ENCODE results near the gene CALML5.

Gene CALML5

GRCh38 chr10:5514226-5514850, 15.0 kb upstream of the CALML5 start:
- no peak for DNase-seq

DNA sequence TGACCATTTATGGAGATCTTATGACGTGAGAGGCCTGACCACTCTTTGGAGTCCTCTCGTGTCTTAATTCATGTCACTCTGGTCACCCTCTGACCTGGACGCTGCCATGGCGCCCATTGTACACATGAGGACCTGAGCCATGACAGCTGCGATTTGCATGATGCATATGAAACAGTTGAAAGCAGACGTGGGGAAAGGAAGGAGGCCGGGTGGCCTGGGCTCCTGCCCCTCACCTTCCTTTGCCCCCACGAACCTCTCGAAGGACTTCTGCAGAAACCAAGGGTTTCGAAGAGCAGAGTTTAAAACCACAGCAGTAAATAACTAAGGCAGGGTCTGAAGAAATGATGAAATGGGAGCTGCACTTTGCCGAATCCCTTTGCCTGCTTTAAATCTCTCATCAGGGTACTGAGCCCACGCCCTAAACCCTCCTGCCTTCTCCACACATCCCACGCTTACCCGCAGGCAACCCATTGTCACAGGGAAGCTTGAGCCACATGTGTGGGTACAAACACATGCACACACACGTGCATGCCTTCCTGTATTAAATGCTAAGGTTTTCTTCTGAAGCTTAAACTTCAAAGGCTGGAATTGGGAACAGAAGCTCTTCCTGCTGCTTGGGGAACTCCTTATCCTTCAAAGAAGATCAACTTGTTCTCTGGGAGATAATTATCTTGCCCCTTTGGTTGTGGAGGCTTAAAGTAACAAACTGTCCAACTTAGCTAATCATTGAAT, 13.7 kb upstream of the CALML5 start:
- DNase-seq, result no peak

DNA sequence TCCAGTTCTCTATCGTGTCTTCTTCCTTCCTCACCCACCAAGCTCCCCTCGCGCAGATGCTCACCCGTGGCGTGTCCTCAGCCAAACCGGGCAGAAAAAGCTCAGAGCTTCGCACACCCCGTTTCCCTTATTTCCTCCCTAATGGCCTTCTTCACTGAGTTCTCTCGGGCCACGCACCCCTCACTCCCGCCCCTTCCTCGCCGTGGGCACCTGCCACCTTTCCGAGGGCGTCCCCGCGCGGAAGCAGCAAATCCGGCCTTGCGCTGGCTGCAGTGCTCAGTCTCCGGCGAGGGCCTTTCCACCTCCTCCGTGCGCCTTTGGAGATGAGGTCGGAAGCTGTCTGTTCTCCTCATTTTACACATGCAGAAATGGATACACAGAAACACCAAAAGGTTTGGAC, 13.0 kb upstream of the CALML5 start:
- no peak for DNase-seq

GRCh38 chr10:5511885-5512280, 12.5 kb upstream of the CALML5 start:
- no peak for DNase-seq

DNA sequence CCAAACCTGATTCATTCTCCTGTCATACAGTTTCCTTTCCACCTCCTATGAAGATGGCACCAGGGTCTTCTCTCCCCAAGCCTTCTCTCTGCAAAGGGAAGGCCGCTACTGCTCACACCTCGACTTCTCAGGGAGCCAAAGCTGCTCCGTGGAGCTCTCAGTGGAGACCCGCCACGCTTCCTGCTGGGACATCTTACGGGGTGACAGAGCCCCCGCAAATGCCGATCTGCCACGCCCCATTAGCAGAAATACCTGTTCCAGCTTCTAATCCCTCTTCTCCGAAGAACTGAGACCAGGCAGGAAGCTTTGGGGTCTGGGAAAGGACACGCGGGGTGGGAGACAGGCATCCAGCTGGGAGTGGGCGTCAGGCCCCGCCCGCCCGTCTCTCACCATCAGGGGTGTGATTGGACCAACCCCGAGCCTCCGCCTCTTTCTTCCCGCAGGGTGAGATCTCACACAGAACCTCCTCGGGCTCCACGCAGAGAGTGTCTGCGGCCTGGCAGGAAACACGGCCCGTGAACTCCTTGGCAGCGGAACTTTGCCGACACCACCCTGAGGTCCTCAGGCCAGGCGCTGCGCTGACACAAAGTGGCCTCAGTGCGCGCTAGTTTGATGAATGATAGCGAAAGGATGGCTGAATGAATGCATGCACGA, 12.0 kb upstream of the CALML5 start:
- no peak for DNase-seq

GRCh38 chr10:5510281-5511072, 11.1 kb upstream of the CALML5 start:
- no peak for DNase-seq

DNA sequence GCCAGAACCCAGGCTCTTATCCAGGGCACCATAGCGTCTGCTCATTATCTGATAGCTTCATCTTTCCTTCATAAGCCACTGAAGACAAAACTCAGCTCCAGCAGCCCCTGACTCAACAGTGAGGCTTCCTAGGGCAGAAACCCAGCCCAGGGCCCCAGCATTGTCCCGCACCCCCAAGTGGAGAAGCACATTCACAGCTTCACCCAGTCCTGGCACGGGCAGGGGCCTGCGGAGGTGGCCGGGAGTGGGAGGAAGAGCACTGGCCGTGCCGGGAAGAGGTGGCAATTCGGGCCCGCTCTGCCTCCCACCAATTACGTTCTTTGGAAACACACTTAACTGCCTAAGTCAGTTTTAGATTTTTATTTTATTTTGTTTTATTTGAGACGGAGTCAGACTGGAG, 10.3 kb upstream of the CALML5 start:
- DNase-seq, result no peak

DNA sequence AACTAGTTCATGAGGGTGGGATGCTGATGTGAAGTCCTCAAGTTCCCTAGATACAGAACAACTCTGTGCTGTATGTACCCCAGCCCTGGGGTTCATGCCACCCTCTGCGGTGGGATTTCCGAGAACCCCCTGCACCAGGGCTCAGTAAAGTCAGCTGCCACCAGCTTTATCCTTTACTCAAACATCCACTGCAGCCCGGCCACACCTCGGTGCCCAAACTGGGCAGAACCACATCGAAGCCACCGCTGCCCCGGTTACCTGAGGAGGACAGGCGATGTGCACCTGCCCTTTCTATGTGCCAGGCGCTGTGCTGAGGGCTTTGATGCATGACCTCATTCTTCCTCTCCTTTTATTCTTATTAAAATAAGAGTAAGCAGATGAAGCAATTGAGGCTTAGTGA, 9.9 kb upstream of the CALML5 start:
- no peak for DNase-seq

DNA sequence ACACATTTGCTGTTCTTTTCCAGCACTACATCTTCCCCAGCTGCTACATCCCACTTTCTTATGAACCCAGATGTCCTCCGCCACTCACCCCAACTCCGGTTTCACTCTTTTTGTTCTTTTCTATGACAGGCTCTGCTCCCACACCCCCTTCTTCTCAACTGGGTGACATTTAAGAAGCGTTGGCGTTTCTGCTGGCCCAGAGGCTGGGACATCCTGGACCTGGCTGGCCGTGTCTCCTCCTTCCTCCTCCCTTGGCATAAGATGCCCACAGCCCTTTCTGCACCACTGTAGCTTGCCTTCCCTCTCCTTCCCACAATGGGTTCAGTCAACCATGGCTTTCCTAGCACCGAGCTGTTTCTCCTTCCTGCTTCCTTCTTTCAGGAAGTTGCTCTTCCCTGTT, 9.4 kb upstream of the CALML5 start:
- no peak for DNase-seq

DNA sequence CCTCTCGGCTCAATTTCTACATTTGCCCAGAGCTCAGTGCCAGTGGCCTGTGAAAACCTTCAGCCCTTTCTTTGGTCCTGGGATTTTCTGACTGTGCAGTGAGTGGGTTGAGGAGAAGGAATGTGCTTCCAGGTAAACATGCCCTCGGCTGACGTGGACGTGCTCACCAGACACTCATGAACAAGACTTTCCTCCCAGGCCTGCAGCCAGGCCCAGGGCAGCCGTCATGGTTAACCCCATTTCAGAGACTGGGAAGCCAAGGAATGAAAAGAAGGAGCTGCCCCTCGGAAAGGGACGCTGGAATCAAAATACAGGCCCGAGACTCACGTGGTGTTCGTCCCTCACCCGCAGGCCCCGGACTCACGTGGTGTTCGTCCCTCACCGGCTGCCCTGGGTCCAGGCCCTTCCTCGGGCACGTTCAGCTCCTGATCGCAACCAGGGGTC, 8.8 kb upstream of the CALML5 start:
- DNase-seq, result no peak

- DNase-seq, result no peak
These were observed 8.3 kb upstream of the CALML5 start for GRCh38 chr10:5507649-5508131.

DNA sequence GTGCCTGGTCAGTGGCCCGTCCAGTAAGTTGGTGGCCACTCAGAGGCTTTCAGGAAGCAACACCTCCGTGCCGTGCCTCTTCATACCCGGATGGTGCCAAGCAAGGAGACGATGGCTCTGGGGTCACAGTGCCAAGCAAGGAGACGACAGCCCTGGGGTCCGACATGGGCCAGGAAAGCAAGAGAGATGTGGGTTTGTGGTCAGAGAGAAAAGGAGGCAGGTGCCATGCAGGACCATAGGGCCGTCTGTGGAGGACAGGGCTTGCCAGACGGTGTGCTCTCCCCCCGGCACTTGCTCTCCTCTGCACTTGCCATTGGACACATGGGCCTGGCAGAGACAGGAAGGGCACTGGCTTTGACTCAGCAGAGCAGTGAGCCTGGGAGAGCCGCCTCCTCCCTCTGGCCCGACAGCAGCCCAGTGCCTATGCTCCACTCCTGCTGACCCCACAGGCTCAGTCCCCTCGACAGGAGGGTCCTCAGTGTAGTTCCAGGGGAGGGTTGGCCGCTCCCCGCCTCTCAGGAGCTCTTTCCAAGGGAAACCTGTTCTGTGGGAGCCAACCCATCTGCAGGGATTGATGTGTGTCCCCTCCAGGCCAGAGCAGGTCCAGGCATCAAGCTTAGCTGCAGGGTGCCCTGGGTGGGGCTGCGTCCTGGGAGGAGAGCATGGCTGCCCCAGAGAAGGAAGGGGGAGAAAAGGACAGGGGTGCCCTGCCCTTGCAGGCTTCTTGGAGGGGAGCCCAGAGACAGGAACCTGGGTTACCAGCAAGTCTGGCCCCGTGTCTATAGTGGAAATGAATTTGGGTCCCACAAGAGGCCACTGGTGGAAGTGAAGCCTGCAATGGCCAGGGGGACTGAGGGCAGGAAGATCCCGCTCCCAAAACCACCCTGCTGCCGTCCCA, 7.6 kb upstream of the CALML5 start:
- DNase-seq, result no peak

GRCh38 chr10:5506246-5506645, 6.9 kb upstream of the CALML5 start:
- no peak for DNase-seq

- DNase-seq, result peak in 1 of 2 experiments; percentile 26
These were observed 5.0 kb upstream of the CALML5 start for GRCh38 chr10:5504146-5505072.

- no peak for DNase-seq
These were observed 4.1 kb upstream of the CALML5 start for GRCh38 chr10:5503477-5503835.

DNA sequence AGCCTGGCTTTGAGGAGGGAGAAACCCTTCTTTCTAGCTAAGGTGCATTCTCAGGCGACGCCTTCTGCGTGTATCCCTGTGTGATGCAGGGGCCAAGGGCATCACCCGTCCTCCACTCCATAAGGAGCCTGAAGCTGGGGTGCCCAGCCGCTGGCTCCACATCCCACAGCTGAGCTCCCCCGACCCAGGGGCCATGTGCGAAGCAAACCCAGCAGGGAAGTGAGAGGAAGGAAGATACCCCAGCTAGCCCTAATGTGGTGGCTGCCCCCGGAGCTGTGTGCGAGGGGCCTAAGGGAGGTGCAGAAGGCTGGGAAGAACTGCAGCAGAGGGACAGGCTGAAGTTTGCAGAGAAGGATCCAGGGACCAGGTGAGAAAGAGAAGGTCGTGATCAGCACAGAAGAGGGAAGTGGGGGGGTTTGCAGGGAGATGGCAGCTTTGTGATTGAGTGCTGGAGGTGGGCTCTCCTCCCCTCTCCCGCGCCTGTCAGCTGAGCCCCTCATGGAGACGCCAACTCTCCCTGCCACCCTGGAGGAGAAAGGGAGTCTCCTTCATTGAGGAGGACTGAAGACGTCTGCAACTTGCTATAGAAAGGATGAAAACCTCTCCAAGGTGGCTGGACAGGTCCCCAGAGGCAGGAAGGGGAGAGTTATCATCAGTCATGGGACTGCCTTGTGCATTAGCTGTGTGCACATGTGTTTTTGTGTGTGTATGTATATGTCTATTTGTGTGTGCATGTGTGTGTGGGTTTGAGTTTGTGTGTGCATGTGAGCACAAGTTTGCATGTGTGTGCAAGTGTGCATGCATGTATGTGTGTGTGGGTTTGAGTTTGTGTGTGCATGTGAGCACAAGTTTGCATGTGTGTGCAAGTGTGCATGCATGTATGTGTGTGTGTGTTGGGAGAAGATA, 3.5 kb upstream of the CALML5 start:
- DNase-seq, result no peak

DNA sequence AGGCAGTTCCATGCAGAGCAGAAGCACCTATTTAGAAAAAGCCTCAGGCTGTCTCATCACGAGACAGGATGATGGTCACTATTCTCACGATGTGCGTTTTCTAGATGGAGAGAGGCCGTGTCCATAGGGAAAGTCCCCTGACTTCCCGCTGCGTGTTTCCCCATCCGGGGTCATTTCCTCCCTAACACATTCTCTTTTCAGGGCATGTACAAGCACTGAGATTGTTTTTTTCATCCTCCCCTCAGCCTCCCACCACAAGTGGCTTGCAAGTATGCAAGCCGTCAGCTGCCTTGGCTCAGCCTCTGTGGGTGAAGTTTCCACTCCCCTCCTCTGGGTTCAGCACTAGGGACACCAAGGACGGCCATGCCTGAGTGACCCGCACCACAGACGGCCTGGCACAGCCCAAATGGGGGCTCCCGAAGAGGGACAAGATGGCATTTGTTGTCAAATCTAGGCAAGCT, 2.7 kb upstream of the CALML5 start:
- no peak for DNase-seq

GRCh38 chr10:5500910-5501309, 1.5 kb upstream of the CALML5 start:
- DNase-seq, result no peak

DNA sequence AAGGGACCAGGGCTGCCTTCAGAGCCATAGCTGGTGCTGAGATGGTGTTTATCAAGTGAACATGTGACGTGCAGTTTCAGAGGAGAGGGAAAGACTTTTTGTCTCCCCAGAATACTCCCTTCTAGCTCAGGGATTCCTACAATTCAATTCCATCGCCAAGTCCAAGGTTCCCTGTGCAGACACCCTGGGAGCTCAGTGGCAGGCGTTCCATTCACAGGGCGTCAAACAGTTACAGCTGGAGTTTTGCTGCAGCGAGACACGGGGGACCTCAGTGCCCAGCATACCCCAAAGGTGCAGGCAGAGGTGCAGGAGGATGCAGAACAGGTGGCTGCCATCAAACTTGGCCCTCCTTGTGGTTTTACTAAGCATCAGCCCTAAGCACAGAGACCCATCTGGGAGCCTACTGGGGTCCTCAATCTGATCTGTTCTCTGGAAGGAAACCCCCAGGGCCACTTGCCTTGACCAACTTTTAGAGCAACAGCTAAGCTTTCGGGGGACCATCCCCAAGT, 846 bp upstream of the CALML5 start:
- DNase-seq, result no peak

Measured in NCI-H2081 (cell line).